ENCODE data around the gene TADA2B.

- TF ChIP-seq CTCF (IDR thresholded peaks at IDR 0.05) (peak in 1 of 12 donors; percentile 11), POLR2A (IDR thresholded peaks at IDR 0.05) (peak; percentile 12 to 78)
These were observed 59.9 kb downstream of the TADA2B start for GRCh38 chr4:7103031-7103606.
